SKM-1 (cell line): ENCODE data around the gene NDUFS2.
A peak's percentile ranks its signal among the peaks of the same experiment; 100 is the strongest.

ENCODE experiments used
- DNase-seq: peaks from one replicate; lab custom pipeline; 2025; ENCODE audit not compliant: unreplicated experiment; lab: John Stamatoyannopoulos, UW

NDUFS2 gene

DNA sequence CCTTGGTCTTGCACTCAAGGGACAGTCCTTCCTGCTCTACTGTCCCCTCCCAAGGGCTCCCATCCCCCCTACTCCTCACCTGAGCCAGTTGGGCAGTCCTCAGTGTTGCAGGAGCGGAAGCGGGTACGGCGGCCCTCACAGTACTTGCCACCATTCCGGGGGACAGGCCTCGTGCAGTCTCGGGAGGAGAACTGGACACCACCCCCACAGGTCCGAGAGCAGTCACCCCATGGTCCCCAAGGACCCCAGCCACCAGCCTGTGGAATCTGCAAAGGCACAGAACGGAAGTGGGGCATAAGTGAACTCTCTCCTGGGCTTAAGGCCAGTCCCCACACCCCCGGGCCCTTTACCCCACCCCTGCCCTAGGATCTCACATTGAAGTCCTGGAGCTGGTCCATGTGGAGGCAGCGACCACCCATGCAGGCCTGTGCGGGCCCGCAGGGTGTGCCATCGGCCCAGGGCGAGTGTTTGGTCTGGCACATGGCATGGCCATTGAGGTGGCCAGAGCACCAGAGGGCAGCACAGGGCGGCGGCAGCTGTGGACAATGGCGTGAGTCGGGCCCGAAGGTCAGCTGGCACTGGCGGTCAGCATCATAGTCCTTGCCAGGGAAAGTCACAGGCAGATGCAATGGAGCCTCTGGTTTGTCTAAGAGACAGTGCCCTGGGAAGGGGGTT is 8.5 kb upstream of the NDUFS2 start:
- no peak for DNase-seq

DNA sequence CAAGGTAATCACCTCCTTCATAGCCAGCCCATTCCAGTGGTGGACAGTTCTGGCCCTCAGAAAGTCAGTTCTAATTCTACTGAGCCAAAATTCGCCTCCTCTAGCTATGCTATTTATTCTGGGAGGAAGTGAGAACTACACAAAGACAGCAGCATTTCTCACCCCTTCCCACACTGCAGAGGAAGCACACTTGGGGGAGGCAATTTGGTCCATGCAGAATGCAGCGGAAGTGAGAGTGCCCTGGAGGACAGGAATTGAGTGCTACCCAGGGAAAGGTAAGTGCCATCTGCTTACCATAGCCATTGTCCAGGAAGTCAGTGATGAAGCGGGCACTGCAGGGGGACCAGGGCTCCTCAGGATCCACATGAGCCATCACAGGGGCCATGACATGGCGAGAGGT is 7.0 kb upstream of the NDUFS2 start:
- DNase-seq: no peak

DNA sequence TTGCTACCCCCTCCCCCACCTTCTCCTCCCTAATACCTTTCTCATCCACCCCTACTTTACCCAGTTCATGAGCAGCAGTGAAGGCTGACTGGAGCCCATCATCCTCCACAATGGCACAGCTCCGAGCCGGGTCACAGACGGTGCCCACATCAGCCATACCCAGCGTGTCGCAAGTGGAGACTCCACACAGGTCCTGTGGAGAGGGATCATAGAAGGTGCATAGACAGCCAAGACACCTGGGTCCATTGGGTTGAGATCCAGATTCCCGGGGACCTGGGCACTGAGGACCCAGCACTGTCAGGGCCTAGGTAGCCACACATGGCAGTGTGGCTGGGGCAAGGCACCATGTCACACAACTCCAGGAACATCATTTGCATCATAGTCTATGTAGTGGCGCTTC is 6.1 kb upstream of the NDUFS2 start:
- DNase-seq: no peak

DNA sequence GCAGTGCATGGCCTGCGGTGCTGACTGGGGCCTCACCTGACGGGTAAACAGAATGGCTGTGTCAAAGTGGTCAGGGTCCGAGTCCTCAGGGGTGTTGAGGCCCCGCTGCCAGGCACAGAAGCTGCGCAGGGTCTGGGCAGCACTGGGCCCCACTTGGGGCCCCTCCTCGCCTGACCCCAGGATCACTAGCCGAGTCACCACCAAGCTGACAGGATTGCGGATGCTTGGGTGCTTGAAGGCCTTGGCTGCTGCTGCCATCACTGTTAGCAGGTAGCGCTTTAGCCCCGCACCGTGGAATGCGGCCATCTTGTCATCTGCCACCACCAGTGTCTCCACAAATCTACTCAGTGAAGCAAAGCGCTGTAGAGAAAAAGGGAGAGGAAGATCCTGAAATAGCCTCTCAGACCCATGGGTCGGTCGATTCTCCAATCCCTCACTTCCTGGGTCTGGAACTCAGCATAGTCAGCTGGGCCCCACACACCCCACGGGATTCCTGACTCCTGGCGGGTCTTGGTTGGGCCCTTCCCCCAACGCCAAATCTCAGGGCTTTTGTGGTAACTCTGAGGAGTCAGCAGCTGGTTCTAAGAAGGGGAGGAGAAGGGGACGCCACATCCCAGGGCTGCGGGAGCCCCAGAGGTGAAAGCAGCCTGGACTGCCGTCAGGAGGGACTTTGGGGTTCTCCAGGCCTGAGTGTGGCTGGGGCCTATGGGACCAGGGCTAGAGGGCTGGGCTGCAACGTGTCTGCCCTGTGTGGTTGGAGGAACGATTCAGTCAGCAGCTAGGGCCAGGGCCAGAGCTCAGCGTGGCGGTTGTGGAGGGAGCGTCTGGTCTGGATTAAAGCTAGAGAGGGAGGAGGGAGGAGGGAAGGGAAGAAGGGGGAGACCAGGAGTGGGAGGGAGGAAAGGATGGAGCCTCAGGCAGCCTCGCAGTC is 5.4 kb upstream of the NDUFS2 start:
- DNase-seq: no peak

DNA sequence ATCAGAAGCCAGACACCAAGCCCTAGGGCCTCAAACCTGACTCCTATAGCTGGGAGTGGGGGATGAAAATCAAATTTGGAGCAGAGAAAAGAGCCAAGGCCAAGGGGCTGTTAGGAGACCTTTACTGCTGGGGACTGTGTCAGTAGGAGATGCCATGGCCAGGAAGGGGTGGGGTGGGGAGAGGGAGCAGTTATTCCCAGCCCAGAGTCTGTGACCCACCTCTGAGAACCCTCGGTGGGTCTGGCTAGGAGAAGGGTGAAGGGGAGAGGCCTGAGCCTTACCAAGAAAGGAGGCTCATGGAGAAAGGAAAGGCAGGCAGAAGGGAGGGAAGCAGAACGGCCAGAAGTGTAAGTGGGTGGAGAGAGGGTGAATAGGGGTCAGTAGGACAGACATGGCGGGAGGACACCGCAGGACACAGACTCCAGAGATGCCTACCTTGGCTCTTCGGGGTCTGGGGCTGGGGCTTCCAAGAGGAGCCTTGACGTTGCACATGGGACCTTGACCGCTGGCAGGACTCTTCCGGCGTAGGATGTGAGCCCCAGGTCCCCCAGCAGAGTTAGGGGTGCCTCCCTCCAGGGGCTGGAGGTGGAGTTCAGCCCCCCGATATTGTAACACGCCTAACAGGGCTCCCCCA is 4.5 kb upstream of the NDUFS2 start:
- no peak for DNase-seq

DNA sequence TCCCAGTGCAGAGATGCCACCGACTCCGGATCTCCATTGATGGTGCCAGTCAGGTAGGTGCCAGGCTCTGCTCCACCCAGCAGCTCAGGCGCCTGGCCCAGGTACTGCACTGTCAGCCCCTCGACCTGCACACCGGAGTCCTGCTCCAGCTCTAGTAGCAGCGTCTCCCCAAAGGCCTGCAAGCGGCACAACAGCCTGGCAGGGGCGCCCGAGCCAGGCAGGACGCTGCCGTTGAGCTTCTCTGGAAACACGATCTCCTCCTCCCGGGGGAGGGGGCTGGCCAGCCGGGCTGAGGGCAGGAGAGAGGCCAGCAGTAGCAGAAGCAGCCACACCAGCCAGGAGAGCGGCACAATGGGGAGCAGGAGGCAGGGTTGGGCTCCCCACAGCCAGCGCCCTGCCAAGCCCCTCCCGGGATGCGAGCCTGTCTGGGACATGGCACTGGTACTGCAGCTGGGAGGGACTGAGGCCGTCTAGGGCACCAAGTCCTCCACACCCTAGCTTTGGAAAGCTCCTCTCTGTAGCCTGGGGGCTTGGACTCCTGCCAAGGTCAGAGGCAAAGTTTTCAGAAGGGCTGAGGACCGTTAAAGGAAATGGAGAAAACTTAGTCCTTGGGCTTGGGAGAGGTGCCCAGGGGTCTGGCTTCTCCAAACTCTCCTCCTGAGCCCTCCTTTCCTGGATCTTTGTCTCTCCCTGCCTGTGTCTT is 3.8 kb upstream of the NDUFS2 start:
- DNase-seq: no peak

DNA sequence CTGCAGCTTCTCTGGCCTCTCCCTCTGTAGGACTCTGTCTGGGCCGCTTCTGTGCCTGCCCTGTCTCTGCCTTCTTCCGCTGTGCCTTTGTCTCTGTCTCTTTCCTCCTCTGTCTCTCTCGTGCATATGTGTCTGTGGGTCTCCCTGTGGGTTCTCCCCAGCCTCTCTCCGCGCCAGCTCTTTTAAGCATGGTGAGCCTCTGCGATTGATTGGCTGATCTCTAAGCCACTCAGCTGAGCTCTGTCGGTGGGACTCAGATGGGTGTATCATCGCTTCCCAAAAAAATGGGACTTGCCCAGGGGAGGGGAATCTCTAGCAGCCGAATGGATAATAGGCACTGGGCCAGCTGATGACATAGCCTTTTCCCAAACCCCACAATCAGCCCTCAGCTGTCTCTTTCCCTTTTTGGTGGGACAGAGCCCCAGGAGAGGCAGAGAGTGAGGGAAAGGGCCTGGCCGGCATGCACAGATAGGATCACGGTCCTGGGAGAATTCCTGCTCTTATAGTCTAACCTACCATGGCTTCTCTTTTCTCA is 3.2 kb upstream of the NDUFS2 start, which contains the start of gene ADAMTS4:
ADAMTS4 (minus strand) TSS at position 158 of the 535 bp plus-strand sequence. CDS start 427 bp downstream, outside the sequence.
- no peak for DNase-seq

DNA sequence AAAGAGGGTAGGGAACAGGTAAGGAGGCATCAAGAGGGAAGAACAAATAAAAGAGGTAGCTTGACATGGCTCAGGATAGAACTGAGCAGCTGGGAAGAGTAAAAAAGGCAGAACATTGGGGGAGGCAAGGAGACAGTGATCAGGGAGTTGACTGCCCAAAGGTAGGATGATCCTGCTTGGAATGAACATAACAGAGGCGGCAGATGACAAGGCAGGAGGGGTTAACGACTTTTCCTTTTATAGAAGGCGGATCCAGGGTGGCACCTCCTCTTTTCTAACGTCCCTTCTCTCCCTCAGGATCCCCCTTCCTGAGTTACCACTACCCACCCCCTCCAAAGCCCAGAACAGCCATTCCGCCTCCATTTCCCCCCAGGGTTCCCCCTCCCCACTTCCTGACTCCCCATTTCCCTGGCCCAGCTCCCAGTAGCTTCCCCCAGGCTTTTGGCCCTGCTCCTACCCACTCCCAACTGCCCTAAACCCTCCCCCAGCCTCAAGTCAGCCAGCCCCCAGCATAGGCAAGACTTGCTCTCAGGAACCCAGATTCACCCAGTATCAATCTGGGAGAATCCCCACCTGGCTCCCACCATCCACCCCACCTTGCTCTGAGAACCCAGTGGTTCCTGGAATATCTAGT is 2.5 kb upstream of the NDUFS2 start:
- DNase-seq: no peak

DNA sequence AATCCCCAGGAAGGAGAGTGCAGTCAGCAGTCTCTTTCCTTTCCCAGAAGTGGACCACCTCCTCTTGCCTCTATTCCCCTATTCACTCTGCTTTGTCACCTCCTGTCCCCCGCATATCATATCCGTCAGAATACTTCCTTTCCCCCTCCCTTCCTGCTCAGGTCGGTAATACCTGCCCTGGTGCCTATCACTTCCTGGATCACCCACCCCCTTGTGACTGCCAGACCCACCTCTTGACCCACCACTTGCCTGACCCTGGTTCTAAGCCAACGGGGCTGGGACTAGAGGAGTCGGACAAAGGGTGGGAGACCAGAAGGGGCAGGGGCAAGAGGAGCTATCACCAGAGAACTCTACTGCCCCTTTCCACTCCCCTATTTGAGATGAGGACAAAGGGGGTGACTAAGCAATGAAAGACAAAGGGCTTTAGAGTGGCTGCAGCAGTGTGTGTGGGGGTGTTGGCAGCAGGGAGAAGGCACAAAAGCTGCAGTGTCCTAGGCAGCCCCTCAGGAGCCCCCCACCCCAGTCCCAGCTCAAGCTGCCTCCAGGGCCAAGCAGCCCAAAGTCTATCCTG is 1.7 kb upstream of the NDUFS2 start:
- DNase-seq: no peak

DNA sequence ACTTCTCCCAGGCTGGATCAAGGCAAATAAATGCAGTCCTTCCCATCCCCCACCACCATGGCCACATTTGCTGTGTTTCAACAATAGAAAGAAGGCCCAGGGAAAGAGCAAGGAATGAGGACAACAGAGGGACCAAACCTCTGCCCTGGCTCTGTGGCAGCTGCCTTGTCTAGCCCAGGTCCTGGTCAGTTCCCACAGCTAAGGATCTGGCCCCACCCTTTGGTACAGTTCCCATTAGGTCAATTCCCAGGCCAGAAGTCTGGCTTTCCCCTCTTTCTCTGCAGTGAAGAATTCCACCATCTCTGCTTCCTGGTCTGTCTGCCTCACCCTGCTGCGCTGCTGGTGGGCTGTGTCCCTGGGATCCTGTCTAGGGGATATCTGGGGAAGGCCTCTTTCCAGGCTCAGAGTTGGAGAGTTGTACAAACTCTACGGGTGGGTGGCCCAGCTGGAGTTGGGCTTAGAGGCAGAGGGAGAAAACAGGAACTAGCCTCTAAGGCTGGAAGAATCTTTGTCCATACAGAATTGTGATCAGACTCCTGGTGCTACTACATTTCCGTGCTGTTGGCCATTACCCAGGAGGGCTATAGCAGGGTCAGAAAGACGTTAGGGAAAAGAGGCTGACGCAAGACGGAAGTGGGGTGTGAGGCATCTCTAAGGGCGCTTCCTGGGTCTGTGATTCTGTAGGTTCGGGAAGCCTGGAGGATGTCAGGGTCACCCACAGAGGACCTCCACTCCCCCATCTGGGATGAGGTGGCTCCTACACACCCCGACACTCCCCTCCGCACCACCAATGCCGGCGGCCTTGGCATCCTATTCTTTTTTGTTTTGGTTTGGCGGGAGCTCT is 953 bp upstream of the NDUFS2 start:
- DNase-seq: no peak

DNA sequence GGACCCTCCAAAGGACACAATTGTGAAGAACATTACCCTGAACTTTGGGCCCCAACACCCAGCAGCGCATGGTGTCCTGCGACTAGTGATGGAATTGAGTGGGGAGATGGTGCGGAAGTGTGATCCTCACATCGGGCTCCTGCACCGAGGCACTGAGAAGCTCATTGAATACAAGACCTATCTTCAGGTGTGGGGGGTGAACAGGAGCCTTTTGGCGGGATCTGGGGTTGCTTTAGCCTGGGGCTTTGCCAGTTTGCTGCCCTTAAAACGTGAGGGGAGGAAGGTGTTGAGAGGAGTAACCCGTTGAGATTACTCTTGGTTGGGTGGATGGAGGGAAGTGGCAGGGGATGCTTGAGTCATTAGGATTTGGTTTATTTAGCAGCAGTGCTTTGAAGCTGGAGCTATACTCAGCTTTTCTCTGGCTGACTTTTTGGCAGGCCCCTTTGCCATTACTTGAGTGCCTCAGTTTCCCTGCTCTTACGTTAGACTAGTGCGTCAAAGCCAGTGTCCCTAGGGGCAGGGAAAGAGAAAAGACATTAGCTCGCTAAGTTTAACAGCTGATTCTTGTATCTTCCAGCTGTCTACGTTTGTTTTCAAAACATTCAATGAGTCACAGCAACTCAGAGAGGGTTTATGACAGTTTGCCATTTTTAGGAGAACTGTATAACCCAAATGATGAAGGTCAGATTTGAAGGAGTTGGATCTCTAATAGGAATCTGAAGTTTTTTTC is 4.4 kb downstream of the NDUFS2 start:
- DNase-seq: no peak

DNA sequence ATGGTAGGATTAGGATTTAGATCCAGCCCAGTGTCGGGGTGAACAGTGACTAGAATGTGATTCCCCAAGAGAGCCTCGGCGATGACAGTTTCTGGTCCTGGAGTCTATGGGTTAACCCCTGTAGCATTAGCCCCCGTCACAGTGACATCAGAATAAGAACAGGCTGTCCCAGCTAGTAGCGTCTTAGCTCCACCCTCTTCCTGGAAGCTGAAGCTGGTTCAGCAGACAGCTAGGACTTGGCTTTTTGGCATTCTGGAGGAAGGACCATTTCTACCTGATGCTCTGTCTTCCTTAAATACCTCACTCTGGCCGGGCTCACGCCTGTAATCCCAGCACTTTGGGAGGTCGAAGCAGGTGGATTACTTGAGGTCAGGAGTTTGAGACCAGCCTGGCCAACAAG is 5.0 kb downstream of the NDUFS2 start:
- no peak for DNase-seq

DNA sequence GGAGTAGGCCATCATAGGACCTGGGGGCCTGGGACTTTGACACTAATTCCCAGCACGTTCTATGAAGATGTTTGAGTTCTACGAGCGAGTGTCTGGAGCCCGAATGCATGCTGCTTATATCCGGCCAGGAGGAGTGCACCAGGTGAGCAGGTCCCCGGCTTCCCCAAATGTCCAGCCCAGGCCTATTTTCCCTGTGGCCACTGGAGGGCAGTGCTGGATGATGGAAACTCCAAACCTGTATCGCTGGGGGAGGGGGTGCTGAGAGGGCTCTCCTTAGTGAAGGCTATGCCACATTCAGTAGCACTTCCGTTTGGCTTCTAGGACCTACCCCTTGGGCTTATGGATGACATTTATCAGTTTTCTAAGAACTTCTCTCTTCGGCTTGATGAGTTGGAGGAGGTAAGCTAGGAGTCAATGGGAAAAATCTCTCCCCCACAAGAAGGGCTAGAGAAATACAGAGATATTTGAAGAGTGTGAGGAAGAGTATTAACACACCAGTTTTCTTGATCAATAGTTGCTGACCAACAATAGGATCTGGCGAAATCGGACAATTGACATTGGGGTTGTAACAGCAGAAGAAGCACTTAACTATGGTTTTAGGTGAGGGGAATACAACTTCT is 7.7 kb downstream of the NDUFS2 start:
- DNase-seq: peak; percentile 83

DNA sequence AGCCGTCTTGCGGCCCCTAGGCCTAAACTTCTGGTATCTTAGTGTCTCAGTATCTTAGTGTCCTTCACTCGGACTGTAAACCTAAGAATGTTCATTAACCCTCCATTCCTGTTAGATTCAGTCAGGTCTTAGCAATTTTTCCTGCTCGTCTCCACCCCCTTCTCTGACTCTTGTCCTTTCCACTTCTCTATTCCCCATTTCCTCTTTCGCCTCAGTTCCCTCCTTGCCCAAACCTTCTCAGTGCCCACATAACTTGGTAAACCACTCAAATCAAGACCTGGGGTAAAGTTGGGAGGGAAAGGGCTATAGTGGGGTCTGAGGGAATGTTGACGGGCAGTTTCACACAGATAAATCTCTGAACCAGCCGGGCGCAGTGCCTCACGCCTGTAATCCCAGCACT is 12.2 kb downstream of the NDUFS2 start:
- peak; percentile 75 for DNase-seq

DNA sequence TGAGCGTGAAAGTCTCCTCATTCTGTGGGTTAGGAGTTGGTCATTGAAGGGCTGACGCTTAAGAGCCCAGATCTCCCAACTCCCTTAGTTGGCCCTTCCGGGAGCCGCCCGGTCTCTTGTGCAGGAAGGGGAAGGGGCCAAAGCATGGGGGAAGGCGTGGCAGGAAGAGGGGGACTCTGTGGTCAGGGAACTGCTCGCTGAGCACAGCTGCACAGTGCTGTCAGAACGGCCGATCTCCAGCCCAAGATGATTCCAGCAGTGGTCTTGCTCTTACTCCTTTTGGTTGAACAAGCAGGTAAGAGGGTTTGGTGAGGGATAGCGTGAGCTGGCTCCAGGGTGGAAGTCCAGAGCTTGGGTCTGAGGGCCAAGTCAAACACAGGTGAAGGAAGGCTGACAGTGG is 12.9 kb downstream of the NDUFS2 start, which contains the start of gene FCER1G:
FCER1G (plus strand) TSS at position 220 of the 400 bp plus-strand sequence; CDS start at position 247, 27 bp downstream.
- peak; percentile 84 for DNase-seq

DNA sequence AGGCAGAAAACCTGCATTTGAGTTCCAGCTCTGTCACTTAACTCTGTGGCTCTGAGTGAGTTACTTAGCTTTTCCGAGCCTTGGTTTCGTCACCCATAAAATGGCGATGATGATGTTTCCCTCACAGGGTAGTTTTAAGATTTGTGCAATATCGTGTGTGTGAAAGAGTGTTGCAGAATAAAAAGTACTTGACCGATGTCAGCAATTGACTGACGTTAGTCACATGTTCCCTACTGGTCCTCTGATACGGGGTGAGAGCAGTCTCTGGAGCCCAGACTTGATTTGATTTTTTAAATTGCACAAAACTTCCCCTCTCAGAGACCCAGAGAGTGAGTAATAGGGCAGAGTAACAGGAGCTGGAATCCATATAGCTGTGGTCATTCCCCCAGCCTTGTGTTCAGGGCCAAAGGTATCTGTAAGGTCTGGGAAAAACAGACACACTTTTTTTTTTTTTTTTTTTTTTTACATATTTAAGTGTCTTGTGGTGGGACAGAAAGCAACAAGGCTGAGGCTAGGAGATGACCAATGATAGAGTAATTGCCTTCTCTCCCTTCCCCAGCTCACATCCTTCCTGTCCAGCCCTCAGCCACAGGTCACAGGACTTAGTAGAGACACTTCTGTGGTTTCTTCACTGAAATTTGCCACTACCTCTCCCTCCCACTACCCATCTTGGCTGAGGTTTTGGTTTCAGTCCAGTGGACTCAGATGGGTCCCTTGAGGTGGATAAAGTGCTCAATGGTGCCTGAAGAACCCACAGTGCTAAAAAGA is 15.0 kb downstream of the NDUFS2 start:
- peak; percentile 97 for DNase-seq

DNA sequence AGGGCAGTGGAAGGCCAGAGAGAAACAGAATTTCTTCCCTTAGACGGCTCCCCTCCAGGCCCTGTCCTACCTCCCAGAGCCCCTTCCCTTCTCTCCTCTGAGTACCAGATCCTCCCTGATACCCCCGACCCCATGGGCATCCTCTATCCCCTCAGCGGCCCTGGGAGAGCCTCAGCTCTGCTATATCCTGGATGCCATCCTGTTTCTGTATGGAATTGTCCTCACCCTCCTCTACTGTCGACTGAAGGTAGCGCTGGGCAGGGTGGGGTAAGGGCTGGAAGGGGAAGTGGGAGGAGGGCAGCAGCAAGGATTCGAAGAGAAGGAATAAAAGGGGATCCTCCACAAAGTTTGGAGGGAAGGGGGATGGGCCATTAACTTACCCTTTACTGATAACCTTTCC is 15.7 kb downstream of the NDUFS2 start:
- no peak for DNase-seq
